ENCODE measurements around the gene ERVK3-1. TPM values are rescaled to one million over a fixed set of nuclear protein-coding genes. Genes with fewer than 3 reads are reported as not detected.
A peak's percentile ranks its signal among the peaks of the same experiment; 100 is the strongest.

Gene ERVK3-1
- total and polyA plus RNA-seq, 4 experiments from 2014 or later: 59.3 to 76.6 (median 73.1) TPM

DNA sequence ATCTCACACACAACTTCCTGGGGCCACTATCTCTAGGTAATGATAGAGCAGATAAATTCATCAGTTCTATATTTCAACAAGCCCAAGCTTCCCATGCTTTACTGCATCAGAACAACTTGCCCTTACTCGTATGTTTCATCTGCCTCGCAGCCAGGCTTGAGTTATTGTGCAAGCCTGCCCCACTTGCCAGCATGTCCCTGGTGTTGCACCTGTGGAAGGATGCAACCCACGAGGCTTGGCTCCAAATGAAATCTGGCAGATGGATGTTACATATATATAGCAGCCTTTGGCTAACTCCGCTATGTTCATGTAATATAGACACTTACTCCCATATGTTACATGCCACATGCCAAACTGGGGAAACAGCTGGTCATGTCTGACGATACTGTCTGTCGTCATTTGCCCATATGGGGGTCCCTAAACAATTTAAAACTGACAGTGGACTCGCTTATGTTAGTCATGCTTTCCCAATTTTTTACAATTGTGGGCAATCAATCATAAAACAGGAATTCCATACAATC, 6.2 kb downstream of the ERVK3-1 start:
- CTCF ChIA-PET (ENCODE audit: partially characterized antibody): interaction anchor here (0.7 kb wide), 1 partner anchor 84 kb away, joined by 7 read pairs; no protein-coding TSS in a partner anchor
- peaks cover 21 to 40% (median 30%) of the 10 kb centered on the region in 4 donors for H3K4me1 Mint-ChIP-seq
- Histone ChIP-seq H3K9me3 (ENCODE audit: control insufficient read depth in 1 of 2, low read length in 2 of 2) (no peaks in the 10 kb centered on the region), H3K27me3 (ENCODE audit: insufficient read depth, low read length) (no peaks in the 10 kb centered on the region), H3K36me3 (ENCODE audit: insufficient read depth, low read length) (peaks cover 53% of the 10 kb centered on the region), H3K4me3 (ENCODE audit: low read length in 2 of 2) (no peak overlapping the region), H3K4me1 (ENCODE audit: insufficient read depth, low read length) (peaks cover 15% of the 10 kb centered on the region), H3K27ac (ENCODE audit: low read depth, low read length) (no peak overlapping the region)
- H3K27ac Mint-ChIP-seq: peak overlapping the region in 2 of 7 donors; percentile 35 to 64
- no peak overlapping the region for H3K4me3 Mint-ChIP-seq
- H3K9me3 Mint-ChIP-seq: no peaks in the 10 kb centered on the region
- intact Hi-C loops (cut with micrococcal nuclease): loop anchor here (2.0 kb wide), 1 partner anchor 93 kb away; no protein-coding TSS in a partner anchor
- POLR2A ChIA-PET (ENCODE audit: partially characterized antibody): no interaction called here
- peaks cover 76 to 82% of the 10 kb centered on the region in 2 donors for H3K36me3 Mint-ChIP-seq
- no peaks in the 10 kb centered on the region for H3K27me3 Mint-ChIP-seq
- no peak for DNase-seq

DNA sequence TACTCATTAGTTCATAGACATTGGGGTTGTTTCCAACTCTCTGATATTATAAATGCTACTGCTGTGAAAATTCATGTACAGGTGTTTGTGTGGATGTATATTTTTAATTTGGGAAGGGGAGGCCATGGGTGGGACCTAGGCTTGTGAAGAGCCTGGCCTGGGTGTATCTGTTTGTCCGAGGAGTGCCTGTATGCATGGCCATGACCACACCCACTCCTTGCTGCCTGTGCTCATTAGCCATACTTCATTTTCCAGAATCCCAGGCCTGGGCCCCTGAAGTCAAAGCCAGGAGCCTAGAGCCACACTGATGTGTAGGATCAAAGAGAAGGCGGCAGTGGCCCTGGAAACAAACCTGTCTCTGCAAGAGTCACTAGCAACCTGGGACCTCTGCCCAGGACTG, 10.4 kb downstream of the ERVK3-1 start:
- H3K27ac Mint-ChIP-seq: no peak overlapping the region

DNA sequence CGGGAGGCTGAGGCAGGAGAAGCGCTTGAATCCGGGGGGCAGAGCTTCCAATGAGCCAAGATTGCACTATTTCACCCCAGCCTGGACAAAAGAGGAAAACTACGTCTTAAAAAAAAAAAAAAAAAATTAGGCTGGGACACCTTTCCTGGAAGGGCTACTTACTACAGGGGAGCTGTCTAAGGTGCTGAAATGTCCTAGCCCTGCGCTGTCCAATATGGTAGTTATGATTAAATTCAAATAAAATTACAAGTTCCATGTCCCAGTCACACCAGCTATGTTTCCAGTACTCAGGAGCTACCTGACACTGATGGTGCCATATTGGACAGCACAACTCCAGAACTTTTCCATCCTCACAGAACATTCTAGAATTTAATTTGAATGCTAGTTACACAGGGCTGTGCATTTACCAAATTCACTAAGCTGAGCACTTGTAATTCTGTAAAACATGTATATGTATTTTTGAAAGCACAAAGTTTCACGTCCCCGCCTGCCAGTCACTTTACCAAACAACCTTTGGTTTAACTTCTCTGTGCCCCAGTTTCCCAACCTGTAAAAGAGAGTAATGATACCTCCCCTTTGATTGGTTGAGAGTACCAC, 12.4 kb downstream of the ERVK3-1 start:
- POLR2A ChIA-PET (ENCODE audit: partially characterized antibody): interaction anchor here (0.6 to 1.7 kb wide), 5 partner anchors 12 to 191 kb away, joined by 3 to 5 read pairs (median 4); partner anchors contain the start of genes ERVK3-1 and ZNF497
- CTCF ChIA-PET (ENCODE audit: partially characterized antibody): interaction anchor here (0.9 to 1.0 kb wide), 2 partner anchors 8 to 45 kb away, joined by 3 to 5 read pairs; partner anchors contain the start of gene ZNF497

More for the DNA sequence above, 10.4 kb downstream of the ERVK3-1 start:
- H3K4me1 ChIP-seq (ENCODE audit: insufficient read depth, low read length): no peaks in the 10 kb centered on the region
- peaks cover 37% of the 10 kb centered on the region for H3K36me3 ChIP-seq (ENCODE audit: insufficient read depth, low read length)
- no peak for DNase-seq
- Mint-ChIP-seq H3K9me3 (no peaks in the 10 kb centered on the region), H3K36me3 (peaks cover 43 to 47% of the 10 kb centered on the region in 2 donors), H3K27me3 (no peaks in the 10 kb centered on the region), H3K4me3 (no peak overlapping the region), H3K4me1 (peaks cover 3 to 6% (median 3%) of the 10 kb centered on the region in 4 donors)
- POLR2A ChIA-PET (ENCODE audit: partially characterized antibody): no interaction called here
- intact Hi-C loops (cut with micrococcal nuclease): no loop called here
- H3K27me3 ChIP-seq (ENCODE audit: insufficient read depth, low read length): no peaks in the 10 kb centered on the region
- H3K9me3 ChIP-seq (ENCODE audit: control insufficient read depth in 1 of 2, low read length in 2 of 2): no peaks in the 10 kb centered on the region
- no peak overlapping the region for H3K27ac ChIP-seq (ENCODE audit: low read depth, low read length)
- CTCF ChIA-PET (ENCODE audit: partially characterized antibody): no interaction called here
- no peak overlapping the region for H3K4me3 ChIP-seq (ENCODE audit: low read length in 2 of 2)

DNA sequence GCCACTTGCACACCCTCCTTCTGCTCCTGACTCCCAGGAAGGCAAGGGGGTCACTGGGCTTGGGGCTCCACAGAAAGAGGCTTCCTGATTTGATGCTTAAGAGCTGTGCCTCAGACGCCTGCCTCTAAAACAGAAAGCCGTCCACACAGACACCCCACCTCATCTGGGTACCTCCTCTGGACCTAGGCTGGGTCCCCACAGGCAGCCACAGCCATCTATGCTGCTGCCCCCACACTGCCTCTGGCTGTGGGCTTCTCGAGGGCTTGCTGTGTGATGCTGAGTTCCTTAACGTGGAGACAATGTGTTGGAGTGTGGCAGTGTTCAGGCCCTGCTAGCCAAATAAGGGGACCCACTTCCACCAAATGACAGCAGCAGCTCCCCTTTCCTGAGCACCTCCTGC, 13.1 kb downstream of the ERVK3-1 start:
- no peaks in the 10 kb centered on the region for H3K4me1 ChIP-seq (ENCODE audit: insufficient read depth, low read length)
- no peak overlapping the region for H3K4me3 Mint-ChIP-seq
- H3K4me1 Mint-ChIP-seq: peaks cover 0 to 3% (median 0%) of the 10 kb centered on the region in 4 donors
- peaks cover 20 to 24% of the 10 kb centered on the region in 2 donors for H3K36me3 Mint-ChIP-seq
- H3K9me3 Mint-ChIP-seq: no peaks in the 10 kb centered on the region
- no peaks in the 10 kb centered on the region for H3K27me3 ChIP-seq (ENCODE audit: insufficient read depth, low read length)
- CTCF ChIA-PET (ENCODE audit: partially characterized antibody): interaction anchor here (1.3 kb wide), 1 partner anchor 9 kb away, joined by 4 read pairs; no protein-coding TSS in a partner anchor
- DNase-seq: no peak
- intact Hi-C loops (cut with micrococcal nuclease): no loop called here
- H3K27me3 Mint-ChIP-seq: no peaks in the 10 kb centered on the region
- POLR2A ChIA-PET (ENCODE audit: partially characterized antibody): interaction anchor here (0.6 to 1.4 kb wide), 3 partner anchors 29 to 46 kb away, joined by 3 to 4 read pairs (median 3); partner anchors contain the start of gene ZNF497
- H3K9me3 ChIP-seq (ENCODE audit: control insufficient read depth in 1 of 2, low read length in 2 of 2): no peaks in the 10 kb centered on the region
- H3K36me3 ChIP-seq (ENCODE audit: insufficient read depth, low read length): peaks cover 19% of the 10 kb centered on the region
- H3K27ac Mint-ChIP-seq: peak overlapping the region in 1 of 7 donors; percentile 22
- H3K27ac ChIP-seq (ENCODE audit: low read depth, low read length): no peak overlapping the region
- H3K4me3 ChIP-seq (ENCODE audit: low read length in 2 of 2): no peak overlapping the region

More for the DNA sequence above, 12.4 kb downstream of the ERVK3-1 start:
- Mint-ChIP-seq H3K36me3 (peaks cover 27 to 31% of the 10 kb centered on the region in 2 donors), H3K4me1 (peaks cover 0 to 3% (median 0%) of the 10 kb centered on the region in 4 donors), H3K4me3 (no peak overlapping the region), H3K27me3 (no peaks in the 10 kb centered on the region), H3K27ac (peak overlapping the region in 1 of 7 donors; percentile 43), H3K9me3 (no peaks in the 10 kb centered on the region)
- peaks cover 26% of the 10 kb centered on the region for H3K36me3 ChIP-seq (ENCODE audit: insufficient read depth, low read length)
- H3K27me3 ChIP-seq (ENCODE audit: insufficient read depth, low read length): no peaks in the 10 kb centered on the region
- no peak overlapping the region for H3K4me3 ChIP-seq (ENCODE audit: low read length in 2 of 2)
- H3K4me1 ChIP-seq (ENCODE audit: insufficient read depth, low read length): no peaks in the 10 kb centered on the region
- intact Hi-C loops (cut with micrococcal nuclease): no loop called here
- H3K27ac ChIP-seq (ENCODE audit: low read depth, low read length): no peak overlapping the region
- DNase-seq: peak in 1 of 5 donors; percentile 15
- H3K9me3 ChIP-seq (ENCODE audit: control insufficient read depth in 1 of 2, low read length in 2 of 2): no peaks in the 10 kb centered on the region

DNA sequence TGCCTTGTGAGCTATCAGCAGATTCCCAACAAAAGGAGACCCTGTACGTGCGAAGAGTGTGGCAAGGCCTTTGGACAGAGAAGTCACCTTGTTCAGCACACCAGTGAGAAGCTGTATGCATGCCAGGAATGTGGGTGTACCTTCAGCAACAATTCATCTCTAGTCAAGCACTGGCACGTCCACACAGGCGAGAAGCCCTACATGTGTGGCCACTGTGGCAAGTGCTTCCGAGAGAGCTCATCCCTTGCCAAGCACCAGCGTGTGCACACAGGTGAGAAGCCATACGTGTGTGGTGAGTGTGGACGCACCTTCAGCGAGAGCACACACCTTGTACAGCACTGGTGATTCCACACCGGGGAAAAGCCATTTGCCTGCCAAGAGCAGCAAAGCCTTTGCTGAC, 14.1 kb downstream of the ERVK3-1 start:
- ChIA-PET POLR2A (ENCODE audit: partially characterized antibody) (interaction anchor here (1.3 to 1.4 kb wide), 2 partner anchors 43 to 45 kb away, joined by 3 to 4 read pairs; partner anchors contain the start of gene ZNF497), CTCF (ENCODE audit: partially characterized antibody) (interaction anchor here (1.3 kb wide), 1 partner anchor 10 kb away, joined by 4 read pairs; no protein-coding TSS in a partner anchor)
- Histone ChIP-seq H3K9me3 (ENCODE audit: control insufficient read depth in 1 of 2, low read length in 2 of 2) (no peaks in the 10 kb centered on the region), H3K4me1 (ENCODE audit: insufficient read depth, low read length) (no peaks in the 10 kb centered on the region), H3K27me3 (ENCODE audit: insufficient read depth, low read length) (no peaks in the 10 kb centered on the region), H3K36me3 (ENCODE audit: insufficient read depth, low read length) (peaks cover 13% of the 10 kb centered on the region), H3K4me3 (ENCODE audit: low read length in 2 of 2) (no peak overlapping the region), H3K27ac (ENCODE audit: low read depth, low read length) (no peak overlapping the region)
- Mint-ChIP-seq H3K36me3 (peaks cover 14 to 15% of the 10 kb centered on the region in 2 donors), H3K27ac (no peak overlapping the region), H3K4me1 (peaks cover 0 to 5% (median 0%) of the 10 kb centered on the region in 4 donors), H3K27me3 (no peaks in the 10 kb centered on the region), H3K4me3 (no peak overlapping the region), H3K9me3 (no peaks in the 10 kb centered on the region)
- intact Hi-C loops (cut with micrococcal nuclease): no loop called here
- no peak for DNase-seq

DNA sequence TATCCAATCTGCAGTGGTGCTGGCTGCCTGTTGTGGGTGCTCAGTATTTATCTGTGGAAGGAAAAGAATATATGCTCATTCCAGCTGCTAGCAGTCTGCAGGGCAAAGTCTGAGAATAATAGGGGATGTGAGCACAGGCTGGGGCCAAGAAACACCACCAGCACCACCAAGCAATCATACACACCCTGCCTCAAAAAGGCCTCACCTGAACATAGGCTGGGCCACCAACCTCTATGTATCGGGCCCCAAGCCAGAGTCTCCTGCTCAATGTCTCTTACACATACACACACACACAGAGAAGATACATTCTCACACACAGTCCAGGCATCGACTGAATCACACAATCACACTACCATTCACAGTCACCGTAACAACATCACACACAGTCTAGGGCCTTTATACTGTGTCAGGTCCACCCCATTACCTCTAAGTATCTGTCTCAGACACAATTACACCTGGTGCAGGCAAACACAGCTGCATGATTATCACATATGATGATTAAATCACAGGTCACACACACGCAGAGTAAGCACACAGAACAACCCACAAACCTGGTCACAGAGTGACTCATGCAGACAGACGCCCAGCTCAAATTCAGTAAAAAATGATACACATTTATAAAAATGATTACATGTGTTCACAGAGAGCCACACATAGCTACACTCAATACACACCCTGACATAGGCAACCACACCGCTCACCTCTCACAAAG, 20.3 kb downstream of the ERVK3-1 start:
- ChIA-PET CTCF (ENCODE audit: partially characterized antibody) (no interaction called here), POLR2A (ENCODE audit: partially characterized antibody) (interaction anchor here (1.6 to 1.8 kb wide), 3 partner anchors 20 to 194 kb away, joined by 5 to 11 read pairs (median 6); partner anchors contain the start of genes ERVK3-1 and ZBTB45)
- Mint-ChIP-seq H3K4me1 (peaks cover 0 to 2% (median under 1%) of the 10 kb centered on the region in 4 donors), H3K27ac (no peak overlapping the region), H3K36me3 (no peaks in the 10 kb centered on the region), H3K4me3 (no peak overlapping the region), H3K9me3 (no peaks in the 10 kb centered on the region), H3K27me3 (no peaks in the 10 kb centered on the region)
- no peak for DNase-seq
- intact Hi-C loops (cut with micrococcal nuclease): loop anchor here (1.0 to 5.0 kb wide), 9 partner anchors 20 to 143 kb away; partner anchors contain the start of genes ERVK3-1, ZNF132, ZNF274 and ZNF497
- Histone ChIP-seq H3K4me1 (ENCODE audit: insufficient read depth, low read length) (peaks cover 25% of the 10 kb centered on the region), H3K27me3 (ENCODE audit: insufficient read depth, low read length) (no peaks in the 10 kb centered on the region), H3K27ac (ENCODE audit: low read depth, low read length) (no peak overlapping the region), H3K9me3 (ENCODE audit: control insufficient read depth in 1 of 2, low read length in 2 of 2) (no peaks in the 10 kb centered on the region), H3K4me3 (ENCODE audit: low read length in 2 of 2) (no peak overlapping the region), H3K36me3 (ENCODE audit: insufficient read depth, low read length) (no peaks in the 10 kb centered on the region)
